Immature natural killer cell (primary cell): Measurements from ENCODE around the gene HIF3A. TPM values are rescaled to one million over a fixed set of nuclear protein-coding genes. Genes with fewer than 3 reads are reported as not detected.

Experiments used
- DNase-seq, 3 donors: peaks; one replicate each; pipeline ENCODE4 v3.0.0; 2022; ENCODE audit warnings: mixed read lengths in 1 of 3
- H3K27ac Mint-ChIP-seq, 6 donors: one replicate each; pipeline ENCODE4 v1.8.0; 2020; ENCODE audit warnings: mixed read lengths in 6 of 6, mild to moderate bottlenecking in 5 of 6, inconsistent platforms in 4 of 6, moderate library complexity in 3 of 6
- H3K27me3 Mint-ChIP-seq, 3 donors: one replicate each; pipeline ENCODE4 v1.8.0; 2020 to 2021; ENCODE audit warnings: low read depth in 3 of 3, mild to moderate bottlenecking in 3 of 3, mixed read lengths in 3 of 3, moderate library complexity in 3 of 3, inconsistent platforms in 1 of 3
- H3K36me3 Mint-ChIP-seq, 3 donors: one replicate each; pipeline ENCODE4 v1.8.0; 2020; ENCODE audit warnings: mixed read lengths in 3 of 3, inconsistent platforms in 2 of 3, mild to moderate bottlenecking in 2 of 3
- H3K4me1 Mint-ChIP-seq, 2 donors: one replicate each; pipeline ENCODE4 v1.8.0; 2020; ENCODE audit warnings: inconsistent platforms in 2 of 2, mild to moderate bottlenecking in 2 of 2, mixed read lengths in 2 of 2, moderate library complexity in 1 of 2
- H3K4me3 Mint-ChIP-seq, 5 donors: one replicate each; pipeline ENCODE4 v1.8.0; 2020; ENCODE audit warnings: mild to moderate bottlenecking in 5 of 5, mixed read lengths in 5 of 5, inconsistent platforms in 3 of 5, moderate library complexity in 3 of 5
- H3K9me3 Mint-ChIP-seq, 6 donors: one replicate each; pipeline ENCODE4 v1.8.0; 2020; ENCODE audit warnings: mild to moderate bottlenecking in 6 of 6, mixed read lengths in 6 of 6, inconsistent platforms in 4 of 6, moderate library complexity in 3 of 6
- polyA plus RNA-seq, 3 donors: library from polyadenylated mRNA; unstranded; fragments of 300-500 nt; fragmentation: Illumina TruSeq; gene quantifications; one replicate each; pipeline ENCODE4 v1.2.3, GENCODE V29; 2021

Gene HIF3A
- polyA plus RNA-seq, 3 donors from 2014 or later: not detected

DNA sequence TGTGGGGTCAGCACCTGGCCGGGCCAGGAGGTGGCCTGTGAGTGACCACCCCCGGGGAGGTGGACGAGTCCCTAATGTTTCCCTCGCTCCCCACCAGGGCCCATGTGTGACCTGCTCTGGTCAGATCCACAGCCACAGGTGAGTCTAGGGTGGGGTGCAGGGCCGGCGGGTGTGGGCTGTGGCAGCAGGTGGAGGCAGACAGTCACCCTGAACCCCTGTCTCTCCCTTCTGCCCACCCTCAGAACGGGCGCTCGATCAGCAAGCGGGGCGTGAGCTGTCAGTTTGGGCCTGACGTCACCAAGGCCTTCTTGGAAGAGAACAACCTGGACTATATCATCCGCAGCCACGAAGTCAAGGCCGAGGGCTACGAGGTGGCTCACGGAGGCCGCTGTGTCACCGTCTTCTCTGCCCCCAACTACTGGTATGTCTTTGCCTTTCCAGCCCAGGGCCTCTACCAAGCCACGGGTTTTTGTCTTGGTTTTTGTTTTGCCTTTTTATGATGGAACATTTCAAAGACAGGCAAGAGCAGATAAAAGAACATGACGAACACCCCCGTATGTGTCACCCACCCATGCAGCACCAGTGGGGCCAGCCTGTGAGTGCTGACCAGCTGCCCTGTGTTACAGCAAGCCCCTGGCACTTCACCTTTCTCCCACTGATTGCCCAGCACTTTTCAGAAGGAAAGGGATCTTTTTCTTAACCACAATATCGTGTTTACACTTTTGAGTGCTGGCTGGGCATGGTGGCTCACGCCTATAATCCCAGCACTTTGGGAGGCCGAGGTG, 91.7 kb downstream of the HIF3A start:
- peaks cover 0 to 3% (median 2%) of the 10 kb centered on the region in 3 donors for H3K27me3 Mint-ChIP-seq
- no peaks in the 10 kb centered on the region for H3K4me1 Mint-ChIP-seq
- no peak overlapping the region for H3K27ac Mint-ChIP-seq
- no peak for DNase-seq
- H3K36me3 Mint-ChIP-seq: peaks cover 11 to 53% (median 16%) of the 10 kb centered on the region in 3 donors
- H3K9me3 Mint-ChIP-seq: no peaks in the 10 kb centered on the region
- no peak overlapping the region for H3K4me3 Mint-ChIP-seq

GRCh38 chr19:46390121-46390858, 93.4 kb downstream of the HIF3A start:
- no peaks in the 10 kb centered on the region for H3K9me3 Mint-ChIP-seq
- H3K27ac Mint-ChIP-seq: no peak overlapping the region
- peaks cover 11 to 42% (median 13%) of the 10 kb centered on the region in 3 donors for H3K36me3 Mint-ChIP-seq
- peaks cover 0 to 4% (median 2%) of the 10 kb centered on the region in 3 donors for H3K27me3 Mint-ChIP-seq
- no peak overlapping the region for H3K4me3 Mint-ChIP-seq
- no peak for DNase-seq
- H3K4me1 Mint-ChIP-seq: peaks cover 4 to 6% of the 10 kb centered on the region in 2 donors

DNA sequence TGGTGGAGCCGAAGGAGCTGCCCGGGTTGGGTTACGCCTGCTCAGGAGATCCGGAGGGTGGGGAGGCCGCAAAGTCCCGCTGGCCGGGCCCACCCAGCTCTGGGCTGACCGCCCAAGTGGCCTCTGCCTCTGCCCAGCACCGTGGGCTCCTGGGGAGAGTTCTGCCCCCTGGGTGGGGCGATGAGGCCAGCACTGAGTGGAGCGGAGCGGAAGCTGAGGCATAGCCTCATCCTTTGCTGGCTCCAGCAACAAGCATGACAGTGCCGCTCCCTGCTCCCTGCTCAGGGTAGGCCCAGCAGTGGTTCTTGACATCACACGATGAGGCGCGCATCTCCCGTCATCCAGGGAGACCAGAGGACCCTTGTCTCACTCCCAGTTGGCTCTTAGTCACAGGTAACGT, 94.0 kb downstream of the HIF3A start:
- H3K4me3 Mint-ChIP-seq: no peak overlapping the region
- H3K27ac Mint-ChIP-seq: peak overlapping the region in 1 of 6 donors; percentile 29
- H3K27me3 Mint-ChIP-seq: peaks cover 2 to 4% (median 4%) of the 10 kb centered on the region in 3 donors
- no peaks in the 10 kb centered on the region for H3K9me3 Mint-ChIP-seq
- no peak for DNase-seq
- H3K36me3 Mint-ChIP-seq: peaks cover 11 to 42% (median 13%) of the 10 kb centered on the region in 3 donors
- peaks cover 4 to 6% of the 10 kb centered on the region in 2 donors for H3K4me1 Mint-ChIP-seq

DNA sequence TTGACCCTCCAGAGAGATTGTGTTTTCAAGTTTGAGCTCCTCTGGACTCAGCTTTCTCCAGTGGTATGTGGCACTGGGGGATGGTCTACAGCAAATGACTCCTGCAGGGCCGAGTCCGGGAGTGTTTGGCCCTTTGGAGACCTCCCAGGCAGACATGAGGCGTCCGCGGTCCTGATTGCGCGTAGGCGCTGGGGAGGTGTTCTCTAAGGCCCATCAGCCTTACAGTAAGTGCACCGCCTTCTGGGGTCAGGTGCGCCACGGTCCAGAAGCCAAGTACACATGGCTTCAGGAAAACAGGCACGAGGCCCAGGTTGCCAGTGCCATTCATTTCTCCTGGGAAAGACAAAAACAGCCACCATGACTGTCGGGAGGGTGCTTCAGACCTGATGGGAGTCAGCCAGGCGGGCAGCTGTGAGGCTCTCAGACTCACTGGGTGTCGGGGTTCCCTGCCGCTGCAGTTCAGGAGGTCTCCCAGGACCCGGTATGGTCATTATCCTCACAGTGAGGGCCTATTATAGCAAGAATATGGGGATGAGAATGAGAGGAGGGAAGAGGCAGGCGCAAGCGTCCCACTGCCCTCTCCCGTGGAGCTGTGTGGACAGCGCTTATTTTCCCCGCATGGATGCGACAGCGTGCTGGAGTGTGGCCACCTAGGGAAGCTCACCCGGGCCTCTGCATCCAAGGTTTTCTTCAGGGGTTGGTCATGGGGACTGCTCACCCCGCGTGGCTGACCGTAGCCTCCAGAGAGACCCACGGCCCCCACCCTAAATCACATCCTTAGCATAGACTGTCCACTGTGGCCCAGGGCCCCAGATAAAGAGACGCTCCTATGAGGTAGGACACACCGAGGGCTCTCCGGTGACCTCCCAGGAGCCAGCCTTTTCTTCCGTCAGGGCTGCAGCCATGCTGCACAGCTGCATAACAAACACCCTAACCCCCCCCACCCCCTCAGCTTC, 94.7 kb downstream of the HIF3A start:
- peaks cover 4 to 6% of the 10 kb centered on the region in 2 donors for H3K4me1 Mint-ChIP-seq
- H3K27me3 Mint-ChIP-seq: peaks cover 2 to 4% (median 2%) of the 10 kb centered on the region in 3 donors
- H3K4me3 Mint-ChIP-seq: no peak overlapping the region
- peaks cover 11 to 42% (median 13%) of the 10 kb centered on the region in 3 donors for H3K36me3 Mint-ChIP-seq
- peak overlapping the region in 1 of 6 donors; percentile 29 for H3K27ac Mint-ChIP-seq
- no peak for DNase-seq
- H3K9me3 Mint-ChIP-seq: no peaks in the 10 kb centered on the region

- DNase-seq: no peak
- Mint-ChIP-seq H3K4me3 (no peak overlapping the region), H3K9me3 (no peaks in the 10 kb centered on the region), H3K27ac (peak overlapping the region in 4 of 6 donors; percentile 14 to 60 (median 48)), H3K4me1 (peaks cover 4 to 6% of the 10 kb centered on the region in 2 donors), H3K36me3 (peaks cover 11 to 37% (median 13%) of the 10 kb centered on the region in 3 donors), H3K27me3 (peaks cover 2% of the 10 kb centered on the region in 3 donors)
Measured at GRCh38 chr19:46392252-46392801, 95.5 kb downstream of the HIF3A start.

GRCh38 chr19:46392837-46393236, 96.0 kb downstream of the HIF3A start:
- Mint-ChIP-seq H3K9me3 (no peaks in the 10 kb centered on the region), H3K27ac (peak overlapping the region in 4 of 6 donors; percentile 14 to 60 (median 48)), H3K4me3 (peak overlapping the region in 1 of 5 donors; percentile 17), H3K27me3 (peaks cover 2% of the 10 kb centered on the region in 3 donors), H3K36me3 (peaks cover 11 to 32% (median 13%) of the 10 kb centered on the region in 3 donors), H3K4me1 (peaks cover 4 to 6% of the 10 kb centered on the region in 2 donors)
- no peak for DNase-seq

Other genes with a start within 250 kb of the HIF3A start
- gene IGFL3, start 172.4 kb upstream of the HIF3A start, polyA plus RNA-seq: not detected
- not detected for gene IGFL2, start 148.8 kb upstream of the HIF3A start, polyA plus RNA-seq
- not detected for gene IGFL1, start 67.3 kb upstream of the HIF3A start, polyA plus RNA-seq
- 10 to 100 TPM; 25.0 to 80.9 (median 63.8) TPM for gene PPP5C, start 50.0 kb downstream of the HIF3A start, polyA plus RNA-seq
- gene CCDC8, start 116.5 kb downstream of the HIF3A start, polyA plus RNA-seq: not detected
- under 1 TPM in 1 of 3 donors, not detected in 2; 0.04 TPM for gene PNMA8C, start 131.9 kb downstream of the HIF3A start, polyA plus RNA-seq
- gene PNMA8A, start 174.5 kb downstream of the HIF3A start, polyA plus RNA-seq: not detected
- gene PNMA8B, start 198.8 kb downstream of the HIF3A start, polyA plus RNA-seq: not detected